HEK293 (cell line): ENCODE measurements around the gene DENND1A.
A peak's percentile ranks its signal among the peaks of the same experiment; 100 is the strongest.

Experiments
- GLI4 ChIP-seq: fragments of 450-650 bp; formaldehyde crosslinking; IDR thresholded peaks from 2 replicates; pipeline ENCODE4 v1.5.1; 2016; ENCODE audit warnings: missing biosample characterization, missing genetic modification characterization
- PATZ1 ChIP-seq: fragments of 450-650 bp; formaldehyde crosslinking; IDR thresholded peaks from 2 replicates; pipeline ENCODE4 v1.5.1; 2016; ENCODE audit warnings: missing biosample characterization, missing genetic modification characterization
- PRDM1 ChIP-seq: fragments of 450-650 bp; formaldehyde crosslinking; IDR thresholded peaks from 2 replicates; pipeline ENCODE4; 2016; ENCODE audit warnings: missing biosample characterization, missing genetic modification characterization
- REST ChIP-seq: fragments of 450-650 bp; formaldehyde crosslinking; IDR thresholded peaks from 2 replicates; pipeline ENCODE4 v1.5.1; 2016; ENCODE audit warnings: missing biosample characterization, missing genetic modification characterization
- SCRT2 ChIP-seq: fragments of 450-650 bp; formaldehyde crosslinking; IDR thresholded peaks from 2 replicates; pipeline ENCODE4 v1.5.1; 2016; ENCODE audit warnings: missing biosample characterization, missing genetic modification characterization
- ZBTB21 ChIP-seq: fragments of 450-650 bp; formaldehyde crosslinking; IDR thresholded peaks from 2 replicates; pipeline ENCODE4 v1.5.1; 2017; ENCODE audit warnings: missing biosample characterization, missing genetic modification characterization
- ZNF174 ChIP-seq: fragments of 450-650 bp; formaldehyde crosslinking; IDR thresholded peaks from 2 replicates; pipeline ENCODE4 v1.5.0; 2017; ENCODE audit warnings: missing biosample characterization, mild to moderate bottlenecking, missing genetic modification characterization
- ZNF660 ChIP-seq: fragments of 450-650 bp; IDR thresholded peaks from 2 replicates; pipeline ENCODE4 v1.5.1; 2018; ENCODE audit warnings: missing biosample characterization, mild to moderate bottlenecking, missing genetic modification characterization
- ZNF785 ChIP-seq: fragments of 450-650 bp; formaldehyde crosslinking; IDR thresholded peaks from 2 replicates; pipeline ENCODE4 v1.5.1; 2016; ENCODE audit warnings: missing biosample characterization, missing genetic modification characterization
- ZSCAN23 ChIP-seq: fragments of 450-650 bp; formaldehyde crosslinking; IDR thresholded peaks from 2 replicates; pipeline ENCODE4 v1.5.1; 2016; ENCODE audit warnings: missing biosample characterization, missing genetic modification characterization
- ZSCAN5A ChIP-seq: fragments of 450-650 bp; formaldehyde crosslinking; IDR thresholded peaks from 2 replicates; pipeline ENCODE4 v1.5.1; 2016; ENCODE audit warnings: missing biosample characterization, missing genetic modification characterization
- TF ChIP-seq, protein P1 (sequence below): fragments of 450-650 bp; formaldehyde crosslinking; IDR thresholded peaks from 2 replicates; pipeline ENCODE4 v1.5.1; 2016; ENCODE audit warnings: missing biosample characterization, missing genetic modification characterization
- TF ChIP-seq, protein P2 (sequence below): fragments of 450-650 bp; formaldehyde crosslinking; IDR thresholded peaks from 2 replicates; pipeline ENCODE4 v1.5.1; 2017; ENCODE audit warnings: missing biosample characterization, missing genetic modification characterization

- TF ChIP-seq PATZ1 (peak; percentile 76), GLI4 (tag by site-specific recombination) (no peak), ZSCAN5A (tag by site-specific recombination) (no peak), PRDM1 (no peak), ZSCAN23 (no peak), REST (tag by site-specific recombination) (no peak), ZNF660 (tag by site-specific recombination) (no peak), ZNF174 (tag by site-specific recombination) (no peak), ZNF785 (tag by site-specific recombination) (no peak), SCRT2 (tag by site-specific recombination) (no peak), ZBTB21 (tag by site-specific recombination) (no peak)
- TF ChIP-seq, protein P1, sequence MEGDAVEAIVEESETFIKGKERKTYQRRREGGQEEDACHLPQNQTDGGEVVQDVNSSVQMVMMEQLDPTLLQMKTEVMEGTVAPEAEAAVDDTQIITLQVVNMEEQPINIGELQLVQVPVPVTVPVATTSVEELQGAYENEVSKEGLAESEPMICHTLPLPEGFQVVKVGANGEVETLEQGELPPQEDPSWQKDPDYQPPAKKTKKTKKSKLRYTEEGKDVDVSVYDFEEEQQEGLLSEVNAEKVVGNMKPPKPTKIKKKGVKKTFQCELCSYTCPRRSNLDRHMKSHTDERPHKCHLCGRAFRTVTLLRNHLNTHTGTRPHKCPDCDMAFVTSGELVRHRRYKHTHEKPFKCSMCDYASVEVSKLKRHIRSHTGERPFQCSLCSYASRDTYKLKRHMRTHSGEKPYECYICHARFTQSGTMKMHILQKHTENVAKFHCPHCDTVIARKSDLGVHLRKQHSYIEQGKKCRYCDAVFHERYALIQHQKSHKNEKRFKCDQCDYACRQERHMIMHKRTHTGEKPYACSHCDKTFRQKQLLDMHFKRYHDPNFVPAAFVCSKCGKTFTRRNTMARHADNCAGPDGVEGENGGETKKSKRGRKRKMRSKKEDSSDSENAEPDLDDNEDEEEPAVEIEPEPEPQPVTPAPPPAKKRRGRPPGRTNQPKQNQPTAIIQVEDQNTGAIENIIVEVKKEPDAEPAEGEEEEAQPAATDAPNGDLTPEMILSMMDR (tag by site-specific recombination), result peak; percentile 91
- TF ChIP-seq, protein P2, sequence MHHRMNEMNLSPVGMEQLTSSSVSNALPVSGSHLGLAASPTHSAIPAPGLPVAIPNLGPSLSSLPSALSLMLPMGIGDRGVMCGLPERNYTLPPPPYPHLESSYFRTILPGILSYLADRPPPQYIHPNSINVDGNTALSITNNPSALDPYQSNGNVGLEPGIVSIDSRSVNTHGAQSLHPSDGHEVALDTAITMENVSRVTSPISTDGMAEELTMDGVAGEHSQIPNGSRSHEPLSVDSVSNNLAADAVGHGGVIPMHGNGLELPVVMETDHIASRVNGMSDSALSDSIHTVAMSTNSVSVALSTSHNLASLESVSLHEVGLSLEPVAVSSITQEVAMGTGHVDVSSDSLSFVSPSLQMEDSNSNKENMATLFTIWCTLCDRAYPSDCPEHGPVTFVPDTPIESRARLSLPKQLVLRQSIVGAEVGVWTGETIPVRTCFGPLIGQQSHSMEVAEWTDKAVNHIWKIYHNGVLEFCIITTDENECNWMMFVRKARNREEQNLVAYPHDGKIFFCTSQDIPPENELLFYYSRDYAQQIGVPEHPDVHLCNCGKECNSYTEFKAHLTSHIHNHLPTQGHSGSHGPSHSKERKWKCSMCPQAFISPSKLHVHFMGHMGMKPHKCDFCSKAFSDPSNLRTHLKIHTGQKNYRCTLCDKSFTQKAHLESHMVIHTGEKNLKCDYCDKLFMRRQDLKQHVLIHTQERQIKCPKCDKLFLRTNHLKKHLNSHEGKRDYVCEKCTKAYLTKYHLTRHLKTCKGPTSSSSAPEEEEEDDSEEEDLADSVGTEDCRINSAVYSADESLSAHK (tag by site-specific recombination), result no peak
Observed at GRCh38 chr9:123349691-123350480, 580.0 kb downstream of the DENND1A start.
